Sciatic nerve (tissue), 2 donors: ENCODE measurements around the gene GPC1. TPM values are rescaled to one million over a fixed set of nuclear protein-coding genes. Genes with fewer than 3 reads are reported as not detected.

Experiments used
- ATAC-seq: fragments of 200-7000 bp; cut with Tn5 transposase; one replicate; pipeline ENCODE4 v1.9.1; 2020; ENCODE audit warnings: mild to moderate bottlenecking, moderate library complexity
- DNase-seq: peaks from one replicate; pipeline ENCODE4 v3.0.0-alpha.2; 2020; ENCODE audit warnings: low spot score
- intact Hi-C: fragments of 100-400 bp; cut with DNase I; formaldehyde crosslinking; loops from one replicate; pipeline ENCODE4 v1.14.2; 2022
- total RNA-seq: library from RNA; stranded (reverse); fragmentation: NEBNext Ultra II Directional; extraction: Animal tissue kit (Norgen Biotek cat#: 25700); gene quantifications from one replicate; pipeline ENCODE4 v1.2.1, GENCODE V29; 2021
- donor health status: DM: no; HTN: no; CAD: no.
- donor health status: DM: no; HTN: no; CAD: no.

Gene GPC1
- total RNA-seq, 1 donor from 2014 or later = 85.4 TPM

GRCh38 chr2:240426845-240427721 is 8.4 kb upstream of the GPC1 start:
- DNase-seq (no peak), ATAC-seq (no peak)
- intact Hi-C loops = no loop called here

- no peak for DNase-seq
- intact Hi-C loops = no loop called here
- no peak for ATAC-seq
These were observed 7.7 kb upstream of the GPC1 start for GRCh38 chr2:240427729-240428128.

- no peak for ATAC-seq
- no peak for DNase-seq
- intact Hi-C loops = no loop called here
These were observed 7.2 kb upstream of the GPC1 start for GRCh38 chr2:240428245-240428644.

GRCh38 chr2:240429341-240429871 is 6.1 kb upstream of the GPC1 start:
- DNase-seq (peak; percentile 48), ATAC-seq (no peak)
- intact Hi-C loops = no loop called here

GRCh38 chr2:240429872-240430491 is 5.5 kb upstream of the GPC1 start:
- intact Hi-C loops = no loop called here
- DNase-seq (peak; percentile 37), ATAC-seq (no peak)

GRCh38 chr2:240430595-240430994 is 4.9 kb upstream of the GPC1 start:
- intact Hi-C loops = no loop called here
- ATAC-seq = no peak
- peak; percentile 49 for DNase-seq

GRCh38 chr2:240431271-240431660 is 4.2 kb upstream of the GPC1 start:
- no peak for DNase-seq
- intact Hi-C loops = no loop called here

GRCh38 chr2:240431661-240432424 is 3.6 kb upstream of the GPC1 start:
- peak; percentile 46 for DNase-seq
- ATAC-seq = no peak
- intact Hi-C loops = no loop called here

More at GRCh38 chr2:240431271-240431660, 4.2 kb upstream of the GPC1 start:
- no peak for ATAC-seq

- intact Hi-C loops = no loop called here
- ATAC-seq (no peak), DNase-seq (no peak)
These were observed 3.0 kb upstream of the GPC1 start for GRCh38 chr2:240432430-240432819.

- intact Hi-C loops = no loop called here
- ATAC-seq = no peak
- peak; percentile 68 for DNase-seq
These were observed 2.4 kb upstream of the GPC1 start for GRCh38 chr2:240432820-240433801.

- ATAC-seq = peak; percentile 2
- DNase-seq = peak; percentile 67
- intact Hi-C loops = no loop called here
These were observed 1.3 kb upstream of the GPC1 start for GRCh38 chr2:240433973-240434727.

- intact Hi-C loops = no loop called here
- DNase-seq (peak; percentile 96), ATAC-seq (peak; percentile 89)
These were observed 571 bp upstream of the GPC1 start for GRCh38 chr2:240434728-240435456.

GRCh38 chr2:240435948-240436682 is 652 bp downstream of the GPC1 start:
- intact Hi-C loops = no loop called here
- no peak for ATAC-seq
- DNase-seq = peak; percentile 64

GRCh38 chr2:240436683-240437550 is 1.5 kb downstream of the GPC1 start:
- peak; percentile 65 for DNase-seq
- no peak for ATAC-seq
- intact Hi-C loops = no loop called here

- ATAC-seq (no peak), DNase-seq (peak; percentile 54)
- intact Hi-C loops = no loop called here
These were observed 2.0 kb downstream of the GPC1 start for GRCh38 chr2:240437551-240437860.
